Measurements from ENCODE around the gene MCC.

MCC gene

GRCh38 chr5:112974901-112975300 is 513.4 kb downstream of the MCC start:
- no peak for DNase-seq (ENCODE audit: low read depth)
- H3K4me3 ChIP-seq (ENCODE audit: low read length): no peak overlapping the region
- TF ChIP-seq CTCF (conservative IDR thresholded peaks at IDR 0.05; ENCODE audit: low read depth, low read length): no peak

- TF ChIP-seq CTCF (conservative IDR thresholded peaks at IDR 0.05; ENCODE audit: low read depth, low read length): no peak
- DNase-seq (ENCODE audit: low read depth): no peak
- H3K4me3 ChIP-seq (ENCODE audit: low read length): no peak overlapping the region
These were observed 514.3 kb downstream of the MCC start for GRCh38 chr5:112973904-112974303.

GRCh38 chr5:112973036-112973435 is 515.2 kb downstream of the MCC start:
- no peak for DNase-seq (ENCODE audit: low read depth)
- no peak for TF ChIP-seq CTCF (conservative IDR thresholded peaks at IDR 0.05; ENCODE audit: low read depth, low read length)
- no peak overlapping the region for H3K4me3 ChIP-seq (ENCODE audit: low read length)
